Heart right ventricle (tissue), 16 donors: ENCODE measurements around the gene HBP1. TPM values are rescaled to one million over a fixed set of nuclear protein-coding genes. Genes with fewer than 3 reads are reported as not detected.

Experiments used
- ATAC-seq, 8 donors: fragments of 200-7000 bp; cut with Tn5 transposase; one replicate each; pipeline ENCODE4 v1.9.1; 2020; ENCODE audit warnings: mild to moderate bottlenecking in 8 of 8, moderate library complexity in 8 of 8, moderate number of reproducible peaks in 1 of 8
- DNase-seq, 2 donors: peaks; one replicate each; pipeline ENCODE4 v3.0.0-alpha.2; 2020
- H3K27ac ChIP-seq, 10 donors: fragments of 200-600 bp; sonication (generic) in 2 of 10; one replicate each; pipeline versions ENCODE4 v1.5.0 to v1.8.0; 2020 to 2022; ENCODE audit warnings: mild to moderate bottlenecking in 3 of 10
- H3K27me3 ChIP-seq, 7 donors: fragments of 200-600 bp; one replicate each; pipeline ENCODE4 v1.8.0; 2021 to 2022; ENCODE audit warnings: mild to moderate bottlenecking in 2 of 7
- H3K36me3 ChIP-seq, 9 donors: fragments of 200-600 bp; sonication (generic) in 1 of 9; one replicate each; pipeline versions ENCODE4 v1.5.0 to v1.8.0; 2020 to 2022; ENCODE audit warnings: mild to moderate bottlenecking in 2 of 9
- H3K4me1 ChIP-seq, 9 donors: fragments of 200-600 bp; sonication (generic) in 1 of 9; one replicate each; pipeline versions ENCODE4 v1.5.0 to v1.8.0; 2020 to 2022; ENCODE audit warnings: mild to moderate bottlenecking in 4 of 9
- H3K4me3 ChIP-seq, 10 donors: fragments of 200-600 bp; sonication (generic) in 2 of 10; one replicate each; pipeline versions ENCODE4 v1.5.0 to v1.8.0; 2020 to 2022; ENCODE audit warnings: mild to moderate bottlenecking in 7 of 10, moderate library complexity in 2 of 10
- H3K9me3 ChIP-seq, 11 donors: fragments of 200-600 bp in 10 of 11; sonication (generic) in 2 of 11; one replicate each; pipeline versions ENCODE4 v1.5.0 to v1.8.0; 2013 to 2022; ENCODE audit warnings: mild to moderate bottlenecking in 2 of 11, control low read depth in 1 of 11, moderate library complexity in 1 of 11
- CTCF ChIP-seq, 9 donors: fragments of 200-600 bp; sonication (generic) in 2 of 9; IDR thresholded peaks; one replicate each; pipeline versions ENCODE4 v1.5.0 to v1.8.0; 2021 to 2022; ENCODE audit warnings: antibody characterized with exemption in 9 of 9, mild to moderate bottlenecking in 5 of 9, moderate library complexity in 1 of 9
- whole genome bisulfite sequencing, 2 donors: extraction: QIAGEN DNeasy Blood & Tissue Kit; methylation state at CpG; one replicate each; pipeline ENCODE4 v1.1.7; 2013; ENCODE audit warnings: inconsistent platforms in 1 of 2; 5-methylcytosine and 5-hydroxymethylcytosine counted together
- intact Hi-C, 10 donors: fragments of 100-400 bp; cut with DNase I; formaldehyde crosslinking; loops; one replicate each; pipeline versions ENCODE4 v1.11.1 to v1.14.2; 2022
- polyA plus RNA-seq, 2 donors: library from polyadenylated mRNA; stranded (reverse); fragments of 200-250 nt; gene quantifications; one replicate each; pipeline ENCODE4 v1.2.3, GENCODE V29; 2013
- total RNA-seq, 10 donors: library from RNA; stranded (reverse); fragmentation: NEBNext Ultra II Directional in 3 of 10; extraction: Animal tissue kit (Norgen Biotek cat#: 25700) in 3 of 10; gene quantifications; one replicate each; pipeline versions ENCODE4 v1.2.1 to v1.2.4, GENCODE V29; 2021 to 2023
- donor health status: Arrhythmogenic right ventricular cardiomyopathy.
- donor health status: ischemic (EF 13 %, LVEDD 7.1; RV severe dilation, severe dysfunction).
- donor health status: healthy with polysubstance abuse.
- donor health status: DM: no; HTN: yes; CAD: no.
- donor health status: DM: no; HTN: no; CAD: no.
- donor health status: ischemic (EF 25% LVEDD 6.9; RV normal size, moderate dysfunction).
- donor health status: ischemic (EF 25% LVEDD 5.7; RV mildly dilated, moderate dysfunction).
- donor health status: healthy.
- donor health status: DM: yes; HTN: yes; CAD: no.
- donor health status: Ischemic cardiomyopathy.
- donor health status: ischemic (EF 35%, LVEDD 5.7; RV mildly dilated, moderate dysfunction).
- donor health status: nonischemic (EF 11% LVEDD 7.7; RV severe dilation, severe dysfunction).
- donor health status: DM: yes; HTN: yes; CAD: no.
- donor health status: PGD.
- donor health status: ischemic (EF 29% LVEDD 5.4; RV normal size, mild dysfunction).
- donor health status: nonischemic (EF 23%, LVEDD 6.1; RV moderate dilation, normal function).

HBP1 gene
- total and polyA plus RNA-seq, 12 donors, result 21.4 to 80.3 (median 60.3) TPM

GRCh38 chr7:107173691-107174406 is 5.0 kb downstream of the HBP1 start:
- peak overlapping the region in 2 of 10 donors; percentile 1 to 5 for H3K27ac ChIP-seq
- TF ChIP-seq CTCF (IDR thresholded peaks at IDR 0.05), result no peak
- H3K9me3 ChIP-seq, result no peaks in the 10 kb centered on the region
- no peak overlapping the region for H3K4me3 ChIP-seq
- WGBS, 2 donors, result 28 to 39% methylated on average over 4 of the region's 4 CpGs
- ATAC-seq, result no peak
- peaks cover 7 to 87% (median 73%) of the 10 kb centered on the region in 9 donors for H3K4me1 ChIP-seq
- intact Hi-C loops, result no loop called here
- no peak for DNase-seq
- H3K27me3 ChIP-seq, result no peaks in the 10 kb centered on the region
- H3K36me3 ChIP-seq, result peaks cover 0 to 14% (median 0%) of the 10 kb centered on the region in 9 donors

GRCh38 chr7:107179326-107180164 is 10.7 kb downstream of the HBP1 start:
- H3K36me3 ChIP-seq, result peaks cover 0 to 62% (median 28%) of the 10 kb centered on the region in 9 donors
- WGBS, 2 donors, result 86 to 87% methylated on average over 14 of the region's 14 CpGs
- no peaks in the 10 kb centered on the region for H3K9me3 ChIP-seq
- DNase-seq (no peak), ATAC-seq (peak in 1 of 8 donors; percentile 39)
- no peak for TF ChIP-seq CTCF (IDR thresholded peaks at IDR 0.05)
- no peak overlapping the region for H3K4me3 ChIP-seq
- intact Hi-C loops, result loop anchor here in 1 of 10 donors (2.0 kb wide), 1 partner anchor 19 kb away; no protein-coding TSS in a partner anchor
- H3K27me3 ChIP-seq, result no peaks in the 10 kb centered on the region
- peak overlapping the region in 2 of 10 donors; percentile 15 to 24 for H3K27ac ChIP-seq
- H3K4me1 ChIP-seq, result peaks cover 0 to 85% (median 53%) of the 10 kb centered on the region in 9 donors

- intact Hi-C loops, result no loop called here
- no peaks in the 10 kb centered on the region for H3K9me3 ChIP-seq
- 51 to 72% methylated on average over 1 of the region's 1 CpG for WGBS, 2 donors
- peak overlapping the region in 3 of 10 donors; percentile 6 to 36 (median 15) for H3K27ac ChIP-seq
- TF ChIP-seq CTCF (IDR thresholded peaks at IDR 0.05), result no peak
- peaks cover 0 to 71% (median 28%) of the 10 kb centered on the region in 9 donors for H3K36me3 ChIP-seq
- DNase-seq, result no peak
- peaks cover 0 to 77% (median 45%) of the 10 kb centered on the region in 9 donors for H3K4me1 ChIP-seq
- no peaks in the 10 kb centered on the region for H3K27me3 ChIP-seq
- H3K4me3 ChIP-seq, result no peak overlapping the region
- ATAC-seq, result peak in 5 of 8 donors; percentile 32 to 66 (median 46)
These were observed 11.6 kb downstream of the HBP1 start for GRCh38 chr7:107180378-107180777.

GRCh38 chr7:107181172-107181571 is 12.4 kb downstream of the HBP1 start:
- no peak for DNase-seq
- ATAC-seq, result peak in 1 of 8 donors; percentile 23
- Histone ChIP-seq H3K27me3 (no peaks in the 10 kb centered on the region), H3K4me3 (no peak overlapping the region), H3K9me3 (no peaks in the 10 kb centered on the region), H3K36me3 (peaks cover 0 to 78% (median 36%) of the 10 kb centered on the region in 9 donors), H3K4me1 (peaks cover 0 to 71% (median 44%) of the 10 kb centered on the region in 9 donors), H3K27ac (peak overlapping the region in 2 of 10 donors; percentile 15 to 36)
- WGBS, 2 donors, result 86 to 89% methylated on average over 5 of the region's 5 CpGs
- intact Hi-C loops, result no loop called here
- TF ChIP-seq CTCF (IDR thresholded peaks at IDR 0.05), result no peak
